DMS79 treated with DMSO at 0.1 percent for 48 hours (cell line): ENCODE data around the gene TAGLN.

Experiments
- DNase-seq: peaks from one replicate; lab custom pipeline; 2025; lab: John Stamatoyannopoulos, UW

The TAGLN gene

DNA sequence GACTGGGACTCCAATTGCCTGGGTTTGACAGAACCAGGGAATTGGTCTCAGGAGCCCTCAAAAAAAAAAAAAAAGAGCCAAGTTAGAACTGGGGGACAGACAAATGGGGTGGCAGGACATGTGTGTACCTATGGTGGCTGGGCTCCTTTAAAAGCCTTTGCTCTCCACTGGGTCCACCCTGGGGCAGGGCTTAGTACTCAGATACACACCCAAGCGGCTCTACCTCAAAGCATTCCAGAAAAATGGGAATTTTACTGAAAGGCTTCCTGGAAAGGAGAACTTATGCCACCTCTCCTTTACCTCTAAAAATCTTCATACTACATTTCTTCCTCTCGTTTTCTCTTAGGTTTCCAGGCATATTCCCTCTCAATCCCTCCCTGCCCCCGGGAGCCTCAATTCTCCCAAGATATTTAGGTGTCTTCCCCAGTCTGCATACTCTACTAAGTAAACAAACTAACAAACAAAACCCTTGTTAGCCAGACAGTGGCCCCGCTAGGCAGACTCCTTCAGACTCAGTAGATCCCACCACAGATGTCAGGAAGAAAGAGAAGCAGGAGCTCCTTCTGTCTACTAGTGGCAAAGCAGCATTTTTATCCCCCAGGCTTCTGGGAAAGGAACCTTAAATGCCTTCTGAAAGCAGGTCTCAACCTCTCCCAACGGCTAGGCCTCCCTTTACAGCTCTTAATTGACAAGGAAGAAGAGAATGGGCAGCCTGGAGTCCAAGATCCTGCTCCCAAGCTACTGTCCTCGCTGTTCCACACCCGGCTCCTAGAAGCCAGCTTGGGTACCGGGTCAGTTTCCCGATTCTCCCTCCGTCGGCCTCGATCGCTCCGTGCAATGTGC, 32.0 kb downstream of the TAGLN start:
- no peak for DNase-seq

DNA sequence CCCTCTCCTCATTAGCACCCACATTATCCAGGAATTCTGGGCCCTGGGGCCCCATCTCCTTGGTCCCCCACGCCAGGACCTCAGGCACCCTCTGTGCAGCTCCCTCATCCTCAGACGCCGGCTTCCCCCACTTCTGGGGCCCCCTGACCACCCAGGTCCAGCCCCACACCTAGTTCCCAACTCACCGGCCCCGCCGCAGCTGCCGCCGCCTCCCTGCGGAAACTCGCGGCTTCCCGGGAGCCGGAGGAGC, 32.6 kb downstream of the TAGLN start, which contains the start of gene PCSK7:
Gene PCSK7 (minus strand): TSS at position 232 of the 250 bp plus-strand sequence. CDS start 2,229 bp downstream, outside the sequence.
- DNase-seq, result no peak

DNA sequence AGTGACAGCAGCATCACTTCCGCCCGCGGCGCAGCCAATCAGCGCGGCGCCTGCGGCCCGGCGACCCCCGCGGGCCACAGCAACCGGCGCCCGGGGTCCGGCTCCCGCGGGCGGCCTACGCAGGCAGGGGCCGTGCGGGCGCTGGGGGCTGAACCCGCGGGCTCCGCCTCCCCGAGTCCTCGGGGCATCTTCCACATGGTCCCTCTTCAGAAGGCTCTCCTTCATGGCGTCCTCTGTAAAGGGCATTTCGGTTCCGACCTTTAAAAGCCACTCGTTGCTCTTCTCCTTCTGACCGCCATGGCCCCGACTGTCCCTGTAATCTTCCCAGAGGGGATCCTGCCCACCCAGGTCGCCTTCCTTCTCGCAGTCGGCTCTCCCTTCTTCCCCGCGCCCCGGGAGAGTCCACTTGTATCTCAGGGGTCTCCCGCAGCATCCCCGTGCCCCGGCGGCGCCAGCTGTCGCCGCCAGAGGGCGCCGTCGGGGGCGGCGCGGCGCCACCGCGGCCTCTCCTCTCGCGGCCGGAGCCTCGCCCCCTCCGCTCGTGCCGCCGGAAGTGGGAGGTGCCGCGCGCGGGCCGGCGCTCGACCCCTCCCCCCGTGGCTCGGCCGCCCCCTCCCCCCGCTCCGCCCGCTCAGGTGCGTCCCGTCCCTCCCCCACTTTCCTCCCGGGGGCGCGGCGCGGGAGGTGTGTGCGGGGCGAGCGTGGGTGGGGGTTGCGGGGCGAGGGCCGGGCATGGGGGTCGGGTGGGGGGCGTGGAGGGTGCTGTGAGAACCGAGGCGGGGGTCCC, 33.1 kb downstream of the TAGLN start, which contains the start of gene RNF214:
Gene RNF214 (plus strand): TSS at position 580 of the 787 bp plus-strand sequence. CDS start 1,602 bp downstream, outside the sequence.
- peak; percentile 68 for DNase-seq

DNA sequence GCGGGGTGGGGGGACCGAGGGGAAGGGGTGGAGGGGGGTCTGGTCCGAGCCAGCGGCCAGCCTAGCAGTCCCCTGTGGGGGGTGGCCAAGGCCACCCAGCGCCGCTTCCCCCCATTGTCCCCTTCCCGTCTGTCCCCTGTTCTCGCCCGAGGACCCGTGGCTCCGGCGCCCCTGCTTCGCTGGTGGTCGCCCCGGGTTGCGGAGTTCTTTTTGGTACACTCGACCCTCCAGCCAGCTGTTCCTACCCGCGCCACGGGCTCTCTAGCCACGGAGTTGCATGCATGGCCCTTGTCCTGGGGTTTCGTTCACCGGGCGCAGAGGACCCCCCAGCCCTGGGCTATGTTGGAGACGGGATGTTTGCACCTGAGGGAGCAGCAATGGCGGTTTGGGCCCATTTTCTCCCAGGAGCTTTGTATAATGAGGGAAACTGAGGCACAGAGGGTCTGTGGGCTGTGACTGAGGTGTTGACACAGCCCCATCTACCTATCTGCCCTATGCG, 33.8 kb downstream of the TAGLN start:
- no peak for DNase-seq

DNA sequence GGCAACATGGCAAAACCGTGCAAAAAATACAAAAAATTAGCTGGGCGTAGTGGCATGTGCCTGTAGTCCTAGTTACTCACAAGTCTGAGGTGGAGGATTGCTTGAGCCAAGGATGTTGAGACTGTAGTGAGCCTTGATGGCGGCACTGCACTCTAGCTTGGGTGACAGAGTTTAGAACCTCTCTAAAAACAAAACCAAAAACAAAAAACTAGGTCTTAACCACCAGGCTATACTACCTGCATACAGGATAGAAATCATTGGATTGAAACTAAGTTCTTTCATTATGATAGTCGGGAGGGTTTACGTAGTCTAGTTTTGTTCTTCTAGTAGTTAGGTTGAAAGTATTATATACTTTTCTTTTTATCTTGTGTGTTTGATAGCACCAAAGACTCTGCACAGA, 39.1 kb downstream of the TAGLN start:
- DNase-seq, result no peak

DNA sequence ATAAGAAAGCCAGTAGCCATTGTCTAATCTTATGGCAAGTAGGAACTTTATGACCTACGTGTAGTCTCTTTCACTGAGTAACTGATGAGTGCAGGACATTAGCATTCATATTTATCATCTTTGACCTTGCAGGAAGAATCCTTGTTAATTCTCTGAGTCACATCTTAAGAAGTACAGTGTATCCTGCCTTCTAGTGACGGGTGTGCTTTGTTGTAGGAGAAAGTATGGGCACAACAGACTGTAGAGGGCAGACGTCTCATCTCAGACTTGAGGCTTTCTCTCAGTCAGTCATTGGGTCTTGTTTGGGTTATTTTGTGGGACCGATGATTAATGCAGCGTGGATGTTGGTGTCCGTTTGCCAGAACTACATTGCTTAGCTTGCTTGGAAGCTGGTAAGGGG, 40.1 kb downstream of the TAGLN start:
- DNase-seq, result no peak

DNA sequence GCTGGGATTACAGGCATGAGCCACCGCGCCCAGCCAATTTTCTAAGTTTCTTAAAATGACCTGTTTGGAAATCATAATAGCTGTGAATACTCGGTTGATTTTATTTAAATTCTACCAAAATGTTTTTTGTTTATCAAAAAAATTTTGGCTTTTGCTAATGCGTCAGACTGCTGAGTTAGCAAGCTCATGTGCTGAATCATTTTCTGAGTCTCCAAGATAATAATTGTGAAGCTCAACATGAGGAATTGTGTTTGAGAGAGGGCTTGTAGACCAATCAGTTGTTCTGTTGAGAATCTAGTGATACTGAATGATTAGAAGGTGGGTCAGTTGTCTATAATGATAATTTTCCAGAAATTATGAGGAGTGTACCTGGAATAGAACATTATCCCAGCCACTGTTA, 49.2 kb downstream of the TAGLN start:
- DNase-seq, result no peak

DNA sequence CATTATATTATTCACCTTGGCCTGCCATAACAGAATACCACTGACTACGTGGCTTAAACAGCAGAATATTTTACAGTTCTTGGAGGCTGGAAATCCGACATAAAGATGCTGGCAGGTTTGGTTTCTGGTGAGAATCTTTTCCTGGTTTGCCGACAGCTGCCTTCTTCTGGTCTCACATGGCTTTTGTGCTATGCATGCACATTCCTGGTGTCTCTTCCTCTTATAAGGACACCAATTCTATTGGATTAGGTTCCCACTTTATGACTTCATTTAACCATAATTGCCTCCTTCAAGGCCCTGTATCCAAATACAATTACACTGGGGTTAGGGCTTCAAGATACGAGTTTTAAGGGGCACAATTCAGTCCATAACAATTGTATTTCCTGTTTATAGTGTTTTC, 50.4 kb downstream of the TAGLN start:
- DNase-seq, result no peak

DNA sequence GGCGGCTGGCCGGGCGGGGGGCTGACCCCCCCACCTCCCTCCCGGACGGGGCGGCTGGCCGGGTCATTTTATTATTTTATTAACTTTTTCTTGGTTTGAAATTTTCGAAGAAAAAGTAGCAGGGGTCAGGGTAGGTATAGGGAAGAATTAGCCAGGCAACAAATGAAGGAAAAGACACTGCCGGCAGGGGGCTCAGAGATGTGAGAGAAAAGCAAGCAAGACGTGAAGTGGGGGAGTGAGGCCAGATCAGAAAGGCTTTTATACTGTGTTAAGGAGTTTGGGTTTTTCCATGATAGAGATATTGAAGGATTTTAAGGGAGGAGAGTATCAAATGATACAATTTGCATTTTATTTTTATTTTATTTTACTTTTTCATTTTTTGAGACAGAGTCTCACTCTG, 52.3 kb downstream of the TAGLN start:
- no peak for DNase-seq

DNA sequence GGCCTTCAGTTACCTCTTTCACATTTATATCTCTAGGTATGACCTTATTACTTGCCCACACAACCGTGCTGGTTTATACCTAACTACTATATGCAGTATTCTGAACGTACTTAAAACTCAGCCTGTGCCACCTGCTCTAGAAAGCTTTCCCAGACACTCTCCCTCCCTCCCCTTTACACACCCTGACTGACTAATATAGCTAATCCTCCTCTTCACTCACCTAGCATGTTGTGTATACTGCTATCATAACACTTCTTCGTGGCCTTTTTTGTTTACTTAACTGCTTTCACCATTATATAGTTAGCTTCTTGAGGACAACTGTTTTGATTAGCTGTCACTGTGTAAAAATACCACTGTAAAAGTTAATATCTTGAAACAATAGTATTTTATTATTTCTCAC, 56.8 kb downstream of the TAGLN start:
- no peak for DNase-seq

DNA sequence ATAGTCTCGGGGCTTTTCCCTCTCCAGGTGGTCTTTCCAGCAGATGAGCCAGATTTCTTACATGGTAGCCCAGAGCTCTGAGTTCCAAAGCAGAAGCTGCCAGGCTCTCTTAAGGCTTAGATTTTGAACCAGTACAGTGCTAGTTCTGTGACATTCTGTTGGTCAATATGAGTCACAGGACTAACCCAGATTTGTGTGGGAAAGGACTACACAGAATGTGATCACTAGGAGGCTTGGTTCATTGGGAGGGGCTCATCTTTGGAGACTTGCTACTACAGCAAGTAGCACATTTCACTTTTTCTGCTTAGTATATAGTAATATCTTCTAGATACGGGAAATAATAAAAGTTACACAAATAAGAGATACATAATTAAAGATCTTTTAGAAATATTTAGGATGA, 57.4 kb downstream of the TAGLN start:
- DNase-seq, result no peak
